Measurements from ENCODE around the gene SCNN1A.
"Not testable (repeated sequence)": the region's sequence is repeated elsewhere in the genome, so short reads cannot be mapped to it uniquely, and the experiment has no call there.

Gene SCNN1A

DNA sequence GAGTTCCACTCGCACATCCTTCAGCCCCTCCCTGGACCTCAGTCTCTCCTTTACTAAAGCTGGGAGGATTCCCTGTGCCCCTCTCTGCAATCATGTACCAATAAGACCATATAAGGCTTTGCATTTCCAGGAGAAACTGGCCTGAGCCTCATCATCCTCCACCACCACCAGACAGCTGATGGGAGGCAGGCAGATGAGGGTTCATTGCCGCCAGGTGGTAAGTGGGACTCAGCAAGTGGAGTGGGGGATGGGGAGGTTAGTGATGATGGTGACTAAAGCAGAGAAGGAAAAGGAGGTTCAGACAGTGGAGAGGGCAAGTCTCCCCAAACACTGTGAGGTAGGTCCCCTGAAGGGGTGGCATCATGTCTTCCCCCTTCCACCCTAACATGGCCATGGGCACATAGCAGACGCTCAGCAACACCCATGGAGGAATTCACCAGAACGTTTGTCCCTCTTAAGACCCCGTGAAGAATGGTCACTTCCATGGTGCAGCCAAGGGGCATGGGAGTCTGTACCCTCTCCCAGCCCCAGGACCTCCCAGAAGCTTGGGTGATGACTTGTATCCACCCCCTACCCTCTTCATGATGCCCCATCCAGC is 29.0 kb downstream of the SCNN1A start:
- no peak for DNase-seq

DNA sequence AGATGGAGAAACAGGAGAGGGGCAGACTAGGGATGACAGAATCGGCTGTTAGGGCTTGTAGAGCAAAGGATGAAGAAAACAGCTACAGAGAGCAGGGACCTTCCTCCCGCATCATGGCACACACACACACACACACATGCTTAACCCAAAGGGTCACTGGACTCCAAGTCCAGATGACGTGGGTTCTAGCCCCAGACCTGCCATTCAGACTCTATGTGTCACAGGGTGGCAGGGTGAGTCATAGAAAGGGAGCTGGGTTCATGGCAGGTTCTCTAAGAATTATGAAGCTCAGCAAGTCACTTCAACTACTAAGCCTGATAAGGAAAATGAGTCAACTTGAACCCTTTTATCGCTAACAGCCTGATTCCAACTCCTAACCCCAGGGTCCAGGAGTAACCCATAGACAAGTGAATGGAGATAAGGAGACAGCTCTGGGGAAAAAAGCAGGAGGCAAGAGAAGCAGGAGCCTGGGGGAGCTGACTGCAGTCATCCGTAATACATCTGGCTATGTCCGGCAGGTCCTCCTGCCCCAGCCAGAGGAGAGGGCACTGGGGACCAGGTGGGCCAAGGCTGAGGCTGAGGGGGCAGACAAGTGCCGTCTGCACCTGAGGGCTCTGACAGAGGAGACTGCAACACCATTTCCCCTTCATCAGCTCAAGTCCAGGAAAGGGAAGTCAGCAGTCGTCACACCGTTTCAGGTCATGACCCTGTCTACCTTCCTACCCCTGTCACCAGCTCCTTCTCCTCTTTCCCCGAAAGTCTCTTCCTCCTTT is 29.9 kb downstream of the SCNN1A start:
- no peak for DNase-seq

- DNase-seq, result not testable (repeated sequence)
Observed at GRCh38 chr12:6344101-6344660, 31.2 kb downstream of the SCNN1A start.

DNA sequence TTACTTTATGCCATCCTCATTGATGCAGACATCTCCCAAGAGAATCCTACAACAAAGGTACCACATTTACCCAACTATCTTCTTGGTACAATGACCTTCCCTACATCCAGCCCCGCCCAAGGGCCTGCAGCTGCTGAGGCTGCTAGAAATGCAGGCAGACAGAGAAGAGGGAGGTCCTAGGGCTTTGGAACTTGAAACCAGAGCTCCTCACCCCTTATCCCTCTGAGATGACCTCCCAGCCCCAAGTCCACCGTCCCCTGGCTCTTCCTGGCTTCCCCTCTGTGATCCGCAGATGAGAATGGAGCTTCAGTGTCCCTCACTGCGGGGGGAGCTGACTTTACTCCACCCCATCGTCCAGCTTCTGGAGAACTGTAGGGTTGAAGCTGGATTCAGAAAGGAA is 31.8 kb downstream of the SCNN1A start:
- DNase-seq, result no peak

- DNase-seq, result no peak
Observed at GRCh38 chr12:6342140-6342889, 33.0 kb downstream of the SCNN1A start.

GRCh38 chr12:6341417-6342139 is 33.8 kb downstream of the SCNN1A start, which contains the start of gene TNFRSF1A:
Gene TNFRSF1A, minus strand, starts transcription at chr12:6342076. Its CDS starts 262 bp downstream, at chr12:6341814.
- DNase-seq, result peak; percentile 49

- no peak for DNase-seq
Observed at GRCh38 chr12:6340745-6341416, 34.5 kb downstream of the SCNN1A start.

DNA sequence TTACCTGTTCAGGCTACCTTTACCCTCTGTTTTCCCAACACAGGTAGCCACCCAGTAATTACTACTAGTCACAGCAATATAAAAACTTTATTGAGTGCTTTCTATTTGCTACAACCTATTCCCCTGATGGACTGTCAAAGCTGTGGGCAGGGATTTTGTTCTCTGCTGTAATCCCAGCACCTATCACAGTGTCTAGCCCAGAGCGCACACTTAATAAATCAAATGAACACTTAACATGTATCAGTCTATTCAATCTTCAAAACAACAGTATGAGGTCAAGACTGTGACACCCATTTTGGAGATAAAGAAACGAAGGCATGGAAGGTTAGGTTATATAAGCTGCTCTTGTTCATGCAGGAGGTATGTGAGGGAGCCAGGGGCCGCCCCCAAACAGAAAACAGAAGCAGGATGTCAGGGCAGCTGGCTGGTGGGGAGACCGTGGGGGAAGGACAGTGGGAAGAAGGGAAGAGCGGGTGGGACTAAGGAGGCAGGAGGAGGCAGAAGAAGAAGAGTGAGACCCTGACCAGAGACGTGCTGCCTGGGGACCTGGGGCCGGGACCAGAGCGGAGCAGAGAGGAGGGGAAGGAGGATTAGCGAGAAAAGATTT is 35.2 kb downstream of the SCNN1A start:
- no peak for DNase-seq

- DNase-seq, result no peak
Observed at GRCh38 chr12:6338955-6339354, 36.4 kb downstream of the SCNN1A start.

DNA sequence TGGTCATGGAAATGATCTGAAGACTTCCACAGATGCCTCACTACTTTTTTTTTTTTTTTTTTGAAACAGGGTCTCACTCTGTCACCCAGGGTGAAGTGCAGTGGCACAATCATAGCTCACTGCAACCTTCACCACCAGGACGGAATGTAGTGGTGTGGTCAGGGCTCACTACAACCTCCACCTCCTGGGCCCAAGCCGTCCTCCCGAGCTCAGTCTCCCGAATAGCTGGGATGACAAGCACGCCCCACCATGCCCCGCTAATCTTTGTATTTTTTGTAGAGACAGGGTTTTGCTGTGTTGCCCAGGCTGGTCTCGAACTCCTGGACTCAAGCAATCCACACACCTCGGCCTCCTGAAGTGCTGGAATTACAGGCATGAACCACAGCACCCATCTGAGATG is 36.8 kb downstream of the SCNN1A start:
- DNase-seq, result not testable (repeated sequence)

GRCh38 chr12:6337958-6338433 is 37.4 kb downstream of the SCNN1A start:
- DNase-seq, result no peak

DNA sequence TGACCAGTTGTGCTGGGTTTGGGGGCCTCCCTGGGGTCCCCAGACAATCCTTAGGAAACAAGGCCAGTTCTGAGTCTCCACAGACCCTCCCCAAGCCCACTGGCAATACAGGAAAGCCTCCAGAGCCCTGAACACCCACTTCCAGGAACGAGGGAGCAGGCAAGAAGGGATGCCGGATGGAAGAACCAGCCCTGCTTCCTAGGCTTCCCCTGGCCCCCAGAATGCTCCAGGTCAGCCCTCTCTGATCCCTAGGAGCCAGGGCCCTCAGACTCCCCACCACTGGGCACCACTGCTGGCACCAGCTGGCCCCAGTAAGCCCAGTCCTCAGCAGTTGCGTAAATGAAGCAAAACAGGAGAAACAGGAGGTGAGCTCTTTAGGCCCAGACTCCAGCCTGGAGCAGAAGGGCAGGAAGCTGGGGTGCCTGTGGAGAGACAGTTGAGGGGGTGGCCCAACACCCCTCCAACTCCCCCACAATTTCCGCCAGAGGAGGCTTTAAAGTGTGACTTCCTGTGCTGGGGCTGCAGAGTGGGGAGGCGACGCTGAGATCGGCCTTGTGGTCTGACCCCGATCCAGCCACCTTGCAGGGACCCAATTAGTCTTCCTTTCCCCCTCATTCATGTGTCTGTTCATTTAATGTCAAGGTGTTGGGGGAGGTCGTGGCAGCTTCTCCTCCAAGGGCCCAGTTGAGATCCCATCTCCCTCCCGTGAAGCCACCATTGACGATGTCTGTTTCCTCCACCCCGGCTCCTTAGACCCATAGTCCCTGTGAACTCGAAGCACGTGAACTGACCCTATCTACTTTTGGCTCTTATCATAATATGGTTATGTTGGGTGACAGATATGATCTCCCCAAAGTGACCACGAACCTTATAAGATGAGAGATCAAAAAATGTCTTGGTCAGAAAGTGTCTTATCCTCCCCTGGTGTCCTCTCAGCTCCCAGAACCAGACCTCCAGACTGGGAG is 38.2 kb downstream of the SCNN1A start:
- DNase-seq, result no peak

DNA sequence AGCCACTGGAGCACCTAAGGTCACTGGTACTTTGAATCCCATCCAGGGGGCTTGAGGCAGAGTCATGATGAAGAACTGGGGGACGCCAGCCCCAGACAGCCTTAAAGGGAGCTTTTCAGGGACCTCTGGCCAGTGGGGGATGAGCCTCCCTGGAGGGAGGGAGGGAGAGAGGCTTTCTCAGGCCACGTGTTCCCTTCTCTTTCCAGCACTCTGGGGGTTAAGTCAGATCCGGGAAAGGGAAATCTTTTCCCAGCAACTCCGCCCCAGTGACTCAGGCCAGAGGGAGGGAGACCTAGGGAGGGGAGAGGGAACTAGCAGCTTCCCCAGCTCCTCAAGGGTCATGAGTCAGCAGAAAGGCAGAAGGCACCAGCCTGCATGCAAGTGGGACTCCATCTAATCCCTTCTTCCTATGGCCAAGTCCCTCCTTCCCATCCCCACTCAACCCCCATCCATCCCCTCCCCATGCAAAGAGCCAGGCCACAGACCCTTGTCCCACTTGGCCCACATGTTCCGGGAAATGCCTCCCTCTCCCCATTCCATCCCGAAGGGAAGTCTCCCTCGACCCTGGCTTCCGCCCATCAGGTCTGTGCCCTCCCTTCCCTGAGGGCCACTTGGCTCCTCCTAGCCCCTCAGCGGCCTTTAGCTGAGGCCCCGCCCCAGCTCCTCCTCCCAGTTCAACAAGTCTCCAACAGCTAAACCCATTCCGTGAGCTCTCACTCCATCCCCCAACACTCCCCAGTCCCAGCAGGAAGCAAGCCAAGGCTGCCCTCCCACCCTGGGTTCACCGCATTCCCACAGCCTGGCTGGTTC is 39.1 kb downstream of the SCNN1A start:
- DNase-seq, result peak; percentile 81

GRCh38 chr12:6335451-6336078 is 39.8 kb downstream of the SCNN1A start:
- DNase-seq, result peak; percentile 45

GRCh38 chr12:6334940-6335450 is 40.4 kb downstream of the SCNN1A start:
- no peak for DNase-seq

- DNase-seq, result no peak
Observed at GRCh38 chr12:6334359-6334758, 41.0 kb downstream of the SCNN1A start.

- DNase-seq, result no peak
Observed at GRCh38 chr12:6333566-6333965, 41.8 kb downstream of the SCNN1A start.

GRCh38 chr12:6333029-6333428 is 42.3 kb downstream of the SCNN1A start:
- DNase-seq, result no peak

- DNase-seq, result no peak
Observed at GRCh38 chr12:6332459-6332858, 42.9 kb downstream of the SCNN1A start.

Data from midbrain (tissue), 1 donor.